IPS-15b (cell line): ENCODE data around the gene DLGAP4.

Source experiments
- H3K27me3 ChIP-seq: one replicate; pipeline ENCODE4 v1.6.1; 2013; ENCODE audit warnings: low read length; ENCODE audit not compliant: control insufficient read depth, insufficient read depth
- H3K36me3 ChIP-seq: one replicate; pipeline ENCODE4 v1.6.1; 2013; ENCODE audit warnings: low read length; ENCODE audit not compliant: control insufficient read depth, insufficient read depth
- H3K4me1 ChIP-seq: one replicate; pipeline ENCODE4 v1.6.1; 2013; ENCODE audit warnings: mild to moderate bottlenecking, low read length; ENCODE audit not compliant: control insufficient read depth, insufficient read depth
- H3K4me3 ChIP-seq: one replicate; pipeline ENCODE4 v1.5.1; 2013; ENCODE audit warnings: low read depth, low read length
- H3K9ac ChIP-seq: one replicate; pipeline ENCODE4 v1.6.1; 2013; ENCODE audit warnings: low read depth, mild to moderate bottlenecking, low read length
- H3K9me3 ChIP-seq: one replicate; pipeline ENCODE4 v1.6.1; 2013; ENCODE audit warnings: mild to moderate bottlenecking, low read length; ENCODE audit not compliant: control insufficient read depth, insufficient read depth

Gene DLGAP4

DNA sequence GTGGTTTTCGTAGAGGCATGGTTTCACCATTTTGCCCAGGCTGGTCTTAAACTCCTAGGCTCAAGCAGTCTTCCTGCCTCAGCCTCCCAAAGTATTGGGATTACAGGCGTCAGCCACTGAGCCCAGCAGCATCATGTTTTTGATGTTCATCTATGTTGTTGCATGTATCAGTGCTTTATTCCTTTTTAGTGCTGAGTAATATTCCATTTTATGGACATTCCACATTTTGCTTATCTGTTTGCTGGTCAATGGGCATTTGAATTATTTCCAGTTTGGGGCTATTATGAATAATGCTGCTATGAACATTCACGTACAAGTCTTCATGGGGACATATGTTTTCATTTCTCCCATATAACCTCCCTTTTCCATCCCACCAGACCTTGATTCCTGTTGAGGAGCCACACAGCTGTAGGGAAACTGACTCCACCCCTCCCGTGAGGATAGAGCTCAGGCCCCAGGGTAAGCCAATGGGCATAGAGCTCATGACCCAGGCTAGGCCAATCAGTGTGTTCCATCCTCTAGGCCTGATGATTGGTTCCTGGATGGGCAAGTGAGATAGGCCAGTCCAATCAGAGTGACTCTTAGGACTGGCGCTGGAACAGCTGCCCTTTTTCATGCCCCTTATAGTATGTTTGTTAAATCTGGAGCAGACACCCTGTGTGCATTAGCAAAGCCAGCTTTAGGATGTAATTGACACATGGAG, 49.5 kb downstream of the DLGAP4 start:
- Histone ChIP-seq H3K9me3 (no peaks in the 10 kb centered on the region), H3K27me3 (no peaks in the 10 kb centered on the region), H3K4me1 (no peaks in the 10 kb centered on the region), H3K9ac (no peak overlapping the region), H3K4me3 (no peak overlapping the region), H3K36me3 (no peaks in the 10 kb centered on the region)

- Histone ChIP-seq H3K4me3 (no peak overlapping the region), H3K4me1 (no peaks in the 10 kb centered on the region), H3K27me3 (no peaks in the 10 kb centered on the region), H3K36me3 (no peaks in the 10 kb centered on the region), H3K9me3 (no peaks in the 10 kb centered on the region), H3K9ac (no peak overlapping the region)
These were observed 53.7 kb downstream of the DLGAP4 start for GRCh38 chr20:36359668-36360406.

- no peaks in the 10 kb centered on the region for H3K4me1 ChIP-seq
- no peaks in the 10 kb centered on the region for H3K9me3 ChIP-seq
- no peak overlapping the region for H3K4me3 ChIP-seq
- H3K9ac ChIP-seq = no peak overlapping the region
- H3K27me3 ChIP-seq = no peaks in the 10 kb centered on the region
- H3K36me3 ChIP-seq = no peaks in the 10 kb centered on the region
These were observed 54.3 kb downstream of the DLGAP4 start for GRCh38 chr20:36360429-36360828.

- H3K4me1 ChIP-seq = no peaks in the 10 kb centered on the region
- H3K9ac ChIP-seq = no peak overlapping the region
- no peaks in the 10 kb centered on the region for H3K36me3 ChIP-seq
- no peaks in the 10 kb centered on the region for H3K27me3 ChIP-seq
- H3K4me3 ChIP-seq = no peak overlapping the region
- H3K9me3 ChIP-seq = no peaks in the 10 kb centered on the region
These were observed 55.3 kb downstream of the DLGAP4 start for GRCh38 chr20:36361406-36361805.

- Histone ChIP-seq H3K27me3 (no peaks in the 10 kb centered on the region), H3K9ac (no peak overlapping the region), H3K4me1 (no peaks in the 10 kb centered on the region)
These were observed 56.1 kb downstream of the DLGAP4 start for GRCh38 chr20:36362261-36362660.

GRCh38 chr20:36362978-36363713, 57.0 kb downstream of the DLGAP4 start:
- Histone ChIP-seq H3K9me3 (no peaks in the 10 kb centered on the region), H3K9ac (no peak overlapping the region), H3K27me3 (no peaks in the 10 kb centered on the region), H3K4me3 (no peak overlapping the region), H3K36me3 (no peaks in the 10 kb centered on the region), H3K4me1 (no peaks in the 10 kb centered on the region)

More at GRCh38 chr20:36362261-36362660, 56.1 kb downstream of the DLGAP4 start:
- no peaks in the 10 kb centered on the region for H3K9me3 ChIP-seq
- H3K36me3 ChIP-seq = no peaks in the 10 kb centered on the region
- no peak overlapping the region for H3K4me3 ChIP-seq

DNA sequence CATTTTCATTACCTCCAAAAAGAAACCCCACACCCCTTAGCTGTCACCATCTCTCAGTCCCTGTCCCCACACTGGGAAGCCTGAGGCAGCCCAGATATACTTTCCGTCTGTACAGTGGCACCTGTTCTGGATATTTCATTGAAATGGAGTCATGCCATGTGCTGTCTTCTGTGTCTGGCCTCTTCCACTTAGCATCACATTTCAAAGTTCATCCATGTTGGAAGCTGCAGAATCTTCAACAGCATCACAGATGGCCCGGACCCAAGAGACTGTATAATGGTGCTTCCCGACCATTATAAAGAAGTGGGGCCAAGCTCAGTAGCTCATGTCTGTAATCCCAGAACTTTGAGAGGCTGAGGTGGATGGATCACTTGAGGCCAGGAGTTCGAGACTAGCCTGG, 58.4 kb downstream of the DLGAP4 start:
- Histone ChIP-seq H3K9me3 (no peaks in the 10 kb centered on the region), H3K27me3 (no peaks in the 10 kb centered on the region), H3K4me3 (no peak overlapping the region), H3K36me3 (no peaks in the 10 kb centered on the region), H3K4me1 (peaks cover 2% of the 10 kb centered on the region), H3K9ac (no peak overlapping the region)

DNA sequence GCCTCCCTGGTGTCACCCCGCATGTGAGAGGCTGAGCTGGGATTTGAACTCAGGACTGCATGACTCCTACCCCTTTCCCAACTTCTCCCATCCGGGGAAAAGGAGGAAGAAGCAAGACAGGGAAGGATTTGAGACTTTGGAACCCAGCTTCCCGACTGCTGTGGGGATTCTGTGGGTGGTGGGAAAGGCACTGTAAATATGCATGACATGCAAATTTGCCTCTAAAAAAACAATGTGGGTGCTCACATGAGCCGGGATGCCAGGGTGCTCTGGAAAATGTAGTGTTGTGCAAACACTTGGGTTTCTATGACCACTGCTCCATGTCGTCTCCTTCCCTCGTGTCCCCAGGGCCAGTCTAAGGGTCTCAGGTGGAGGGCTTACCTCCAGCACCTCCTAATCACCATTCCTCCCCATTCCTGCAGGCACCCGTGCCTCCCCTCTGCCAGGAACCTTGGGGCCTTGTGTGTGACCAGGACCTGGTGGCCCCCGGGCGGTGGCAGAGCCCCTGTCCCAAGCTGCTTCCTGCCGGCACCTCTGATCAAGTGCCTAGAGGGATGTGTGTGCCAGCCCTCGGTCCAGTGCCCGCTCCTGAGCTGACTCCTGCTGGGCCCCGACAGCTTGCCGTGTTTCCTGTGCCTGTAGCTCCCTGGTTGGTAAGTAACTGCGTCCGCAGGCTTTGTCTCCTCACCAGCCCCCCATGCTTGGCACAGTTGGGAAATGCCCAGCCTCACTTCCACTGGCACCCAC, 60.7 kb downstream of the DLGAP4 start:
- Histone ChIP-seq H3K36me3 (no peaks in the 10 kb centered on the region), H3K27me3 (no peaks in the 10 kb centered on the region), H3K4me1 (peaks cover 2% of the 10 kb centered on the region)

DNA sequence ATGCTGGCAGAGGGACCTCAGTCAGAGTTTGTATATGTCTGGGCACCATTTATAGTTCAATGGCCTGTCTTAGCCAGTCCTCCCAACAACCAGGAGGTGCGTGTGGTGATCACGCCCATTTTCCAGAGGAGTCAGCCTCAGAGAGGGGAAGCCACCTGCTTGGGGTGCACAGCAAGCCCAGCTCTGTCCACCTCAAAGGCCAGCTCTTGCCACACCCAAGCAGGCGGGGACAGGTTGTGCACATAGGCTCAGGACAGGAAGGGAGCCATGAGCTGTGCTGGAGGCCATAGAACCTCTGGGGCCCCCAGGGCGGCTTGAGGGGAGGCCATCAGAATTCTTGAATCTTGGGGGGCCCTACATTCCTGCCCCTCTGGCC, 61.2 kb downstream of the DLGAP4 start:
- Histone ChIP-seq H3K9me3 (no peaks in the 10 kb centered on the region), H3K27me3 (no peaks in the 10 kb centered on the region)

More for the DNA sequence above, 60.7 kb downstream of the DLGAP4 start:
- H3K4me3 ChIP-seq = no peak overlapping the region
- H3K9ac ChIP-seq = no peak overlapping the region
- H3K9me3 ChIP-seq = no peaks in the 10 kb centered on the region

GRCh38 chr20:36367907-36368799, 62.0 kb downstream of the DLGAP4 start:
- Histone ChIP-seq H3K9me3 (no peaks in the 10 kb centered on the region), H3K27me3 (no peaks in the 10 kb centered on the region), H3K36me3 (no peaks in the 10 kb centered on the region), H3K4me1 (peaks cover 2% of the 10 kb centered on the region), H3K4me3 (no peak overlapping the region), H3K9ac (no peak overlapping the region)

More for the DNA sequence above, 61.2 kb downstream of the DLGAP4 start:
- H3K36me3 ChIP-seq = no peaks in the 10 kb centered on the region
- H3K9ac ChIP-seq = no peak overlapping the region
- no peak overlapping the region for H3K4me3 ChIP-seq
- H3K4me1 ChIP-seq = peaks cover 2% of the 10 kb centered on the region
